ENCODE measurements around the gene NBEA.

DNA sequence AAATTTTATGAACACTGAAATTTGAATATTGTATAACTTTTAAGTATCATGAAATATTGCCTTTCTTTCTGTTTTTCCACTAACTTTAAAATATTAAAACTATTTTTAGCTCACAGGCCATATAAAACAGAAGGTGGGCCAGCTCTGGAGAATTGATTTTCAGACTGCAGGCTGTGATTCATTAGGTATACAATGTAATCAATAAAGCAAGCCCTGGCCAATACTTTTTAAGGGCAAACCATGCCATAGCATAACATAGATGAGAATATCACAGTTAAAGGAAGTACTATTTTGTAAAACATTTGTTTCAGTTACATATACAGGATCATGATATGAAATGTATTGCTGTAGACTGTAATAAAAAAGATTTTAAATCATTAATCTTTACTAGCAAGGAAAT lies 336.8 kb downstream of the NBEA start:
- TF ChIP-seq POLR2A (IDR thresholded peaks at IDR 0.05), result no peak
- no peak for TF ChIP-seq POLR2AphosphoS5 (IDR thresholded peaks at IDR 0.05; ENCODE audit: insufficient read depth in 1 of 2, low read depth in 1 of 2)
- no peak for TF ChIP-seq CTCF (IDR thresholded peaks at IDR 0.05)

Data from vagina (tissue), 2 donors.